NCI-H524 treated with DMSO at 0.1 percent for 48 hours (cell line): ENCODE data around the gene THEM5.
"Not testable (repeated sequence)": the region's sequence is repeated elsewhere in the genome, so short reads cannot be mapped to it uniquely, and the experiment has no call there.

Source experiments
- DNase-seq: peaks from one replicate; lab custom pipeline; 2025; lab: John Stamatoyannopoulos, UW

The THEM5 gene

GRCh38 chr1:151853411-151853943, at the start of gene THEM5:
Gene THEM5, minus strand, starts transcription at chr1:151853712. Its CDS starts 147 bp downstream, at chr1:151853565.
- no peak for DNase-seq

- DNase-seq, result no peak
Measured at GRCh38 chr1:151902858-151903257, 49.3 kb upstream of the THEM5 start.

GRCh38 chr1:151900804-151901203, 47.3 kb upstream of the THEM5 start:
- not testable (repeated sequence) for DNase-seq

- DNase-seq, result no peak
Measured at GRCh38 chr1:151898519-151898991, 45.0 kb upstream of the THEM5 start.

- DNase-seq, result no peak
Measured at GRCh38 chr1:151897991-151898431, 44.5 kb upstream of the THEM5 start.

GRCh38 chr1:151893176-151893924, 39.8 kb upstream of the THEM5 start:
- no peak for DNase-seq

GRCh38 chr1:151892190-151892589, 38.7 kb upstream of the THEM5 start:
- DNase-seq, result no peak

GRCh38 chr1:151891512-151891911, 38.0 kb upstream of the THEM5 start:
- DNase-seq, result no peak

- no peak for DNase-seq
Measured at GRCh38 chr1:151888972-151889570, 35.6 kb upstream of the THEM5 start.

- no peak for DNase-seq
Measured at GRCh38 chr1:151887028-151887427, 33.5 kb upstream of the THEM5 start.

- DNase-seq, result no peak
Measured at GRCh38 chr1:151885479-151885878, 32.0 kb upstream of the THEM5 start.

- DNase-seq, result not testable (repeated sequence)
Measured at GRCh38 chr1:151884879-151885278, 31.4 kb upstream of the THEM5 start.

GRCh38 chr1:151884445-151884844, 30.9 kb upstream of the THEM5 start:
- not testable (repeated sequence) for DNase-seq

- DNase-seq, result not testable (repeated sequence)
Measured at GRCh38 chr1:151883898-151884297, 30.4 kb upstream of the THEM5 start.

GRCh38 chr1:151882918-151883317, 29.4 kb upstream of the THEM5 start:
- DNase-seq, result not testable (repeated sequence)

GRCh38 chr1:151882466-151882865, 29.0 kb upstream of the THEM5 start:
- DNase-seq, result no peak

- DNase-seq, result no peak
Measured at GRCh38 chr1:151881479-151881878, 28.0 kb upstream of the THEM5 start.

GRCh38 chr1:151875419-151876097, 22.0 kb upstream of the THEM5 start:
- no peak for DNase-seq

GRCh38 chr1:151872776-151873175, 19.3 kb upstream of the THEM5 start:
- not testable (repeated sequence) for DNase-seq

- DNase-seq, result no peak
Measured at GRCh38 chr1:151871284-151872030, 17.9 kb upstream of the THEM5 start.

GRCh38 chr1:151868486-151868885, 15.0 kb upstream of the THEM5 start:
- no peak for DNase-seq
